Measurements from ENCODE around the gene ITGA11. TPM values are rescaled to one million over a fixed set of nuclear protein-coding genes. Genes with fewer than 3 reads are reported as not detected.

Gene ITGA11
- total and polyA plus RNA-seq, 8 donors: 0.08 to 12.1 (median 2.0) TPM

GRCh38 chr15:68385240-68385561 lies 46.8 kb downstream of the ITGA11 start:
- Histone ChIP-seq H3K9me3 (no peaks in the 10 kb centered on the region), H3K27ac (peak overlapping the region in 2 of 5 donors; percentile 52 to 53), H3K4me3 (no peak overlapping the region), H3K36me3 (no peaks in the 10 kb centered on the region), H3K4me1 (peaks cover 0 to 7% (median 0%) of the 10 kb centered on the region in 4 donors), H3K27me3 (peaks cover 0 to 10% (median 0%) of the 10 kb centered on the region in 3 donors)
- intact Hi-C loops (cut with DNase I; ENCODE audit: low total_unique reads): loop anchor here (10.0 kb wide), 2 partner anchors 80 to 130 kb away; no protein-coding TSS in a partner anchor
- peak in 1 of 2 donors; percentile 7 for DNase-seq
- TF ChIP-seq POLR2AphosphoS5 (IDR thresholded peaks at IDR 0.05) (no peak), CTCF (IDR thresholded peaks at IDR 0.05) (no peak), POLR2A (IDR thresholded peaks at IDR 0.05) (no peak), EP300 (IDR thresholded peaks at IDR 0.05) (no peak)
- WGBS, 5 donors: 71 to 92% (median 80%) methylated on average over 3 of the region's 3 CpGs

- peak overlapping the region in 3 of 5 donors; percentile 27 to 53 (median 52) for H3K27ac ChIP-seq
Observed at GRCh38 chr15:68384451-68385239, 47.3 kb downstream of the ITGA11 start.

GRCh38 chr15:68383161-68384074 lies 48.5 kb downstream of the ITGA11 start:
- peak; percentile 26 to 64 for DNase-seq
- TF ChIP-seq CTCF (IDR thresholded peaks at IDR 0.05) (peak in 5 of 7 experiments; percentile 19 to 63 (median 51)), POLR2A (IDR thresholded peaks at IDR 0.05) (no peak)
- no peaks in the 10 kb centered on the region for H3K9me3 ChIP-seq
- intact Hi-C loops (cut with DNase I; ENCODE audit: low total_unique reads): loop anchor here (10.0 kb wide), 2 partner anchors 79 to 129 kb away; no protein-coding TSS in a partner anchor
- H3K27me3 ChIP-seq: no peaks in the 10 kb centered on the region
- peak overlapping the region in 2 of 5 donors; percentile 52 to 53 for H3K27ac ChIP-seq
- 84 to 91% (median 87%) methylated on average over 12 of the region's 12 CpGs for WGBS, 5 donors
- no peaks in the 10 kb centered on the region for H3K36me3 ChIP-seq
- peaks cover 0 to 7% (median 0%) of the 10 kb centered on the region in 4 donors for H3K4me1 ChIP-seq
- H3K4me3 ChIP-seq: no peak overlapping the region

More at GRCh38 chr15:68384451-68385239, 47.3 kb downstream of the ITGA11 start:
- no peak for TF ChIP-seq EP300 (IDR thresholded peaks at IDR 0.05)
- TF ChIP-seq POLR2AphosphoS5 (IDR thresholded peaks at IDR 0.05): no peak
- TF ChIP-seq POLR2A (IDR thresholded peaks at IDR 0.05): no peak
- TF ChIP-seq CTCF (IDR thresholded peaks at IDR 0.05): no peak
- H3K9me3 ChIP-seq: no peaks in the 10 kb centered on the region
- 45 to 65% (median 64%) methylated on average over 9 of the region's 9 CpGs for WGBS, 5 donors
- peaks cover 0 to 7% (median 0%) of the 10 kb centered on the region in 4 donors for H3K4me1 ChIP-seq
- no peak overlapping the region for H3K4me3 ChIP-seq
- intact Hi-C loops (cut with DNase I; ENCODE audit: low total_unique reads): loop anchor here (10.0 kb wide), 2 partner anchors 80 to 130 kb away; no protein-coding TSS in a partner anchor
- H3K27me3 ChIP-seq: peaks cover 0 to 5% (median 0%) of the 10 kb centered on the region in 3 donors
- peak in 1 of 2 donors; percentile 24 for DNase-seq
- no peaks in the 10 kb centered on the region for H3K36me3 ChIP-seq

All from stomach (tissue), 9 donors.